Pons (tissue), 1 donor: ENCODE measurements around the gene LSM3.
"Not testable (repeated sequence)": the region's sequence is repeated elsewhere in the genome, so short reads cannot be mapped to it uniquely, and the experiment has no call there.

ENCODE experiments used
- DNase-seq: peaks from one replicate; pipeline ENCODE4 v3.0.0-alpha.2; 2016; ENCODE audit warnings: low spot score

Gene LSM3

DNA sequence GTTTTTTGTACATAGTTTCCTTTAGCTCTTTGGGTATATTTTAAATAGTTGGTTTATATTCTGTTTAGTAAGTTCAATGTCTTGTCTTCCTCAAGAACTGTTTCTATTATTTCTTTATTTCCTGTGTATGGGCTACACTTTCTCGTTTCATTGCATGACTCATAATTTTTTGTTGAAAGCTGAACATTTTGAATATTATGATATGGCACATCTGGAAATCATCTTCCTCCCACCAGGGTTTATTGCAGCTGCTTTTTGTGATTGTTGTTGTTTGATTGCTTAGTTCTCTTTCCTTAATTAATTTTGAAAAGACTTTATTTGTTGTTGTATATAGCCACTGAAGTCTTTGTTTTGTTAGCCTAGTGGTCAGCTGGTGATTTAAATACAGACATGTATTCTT is 43.8 kb downstream of the LSM3 start:
- DNase-seq: no peak

DNA sequence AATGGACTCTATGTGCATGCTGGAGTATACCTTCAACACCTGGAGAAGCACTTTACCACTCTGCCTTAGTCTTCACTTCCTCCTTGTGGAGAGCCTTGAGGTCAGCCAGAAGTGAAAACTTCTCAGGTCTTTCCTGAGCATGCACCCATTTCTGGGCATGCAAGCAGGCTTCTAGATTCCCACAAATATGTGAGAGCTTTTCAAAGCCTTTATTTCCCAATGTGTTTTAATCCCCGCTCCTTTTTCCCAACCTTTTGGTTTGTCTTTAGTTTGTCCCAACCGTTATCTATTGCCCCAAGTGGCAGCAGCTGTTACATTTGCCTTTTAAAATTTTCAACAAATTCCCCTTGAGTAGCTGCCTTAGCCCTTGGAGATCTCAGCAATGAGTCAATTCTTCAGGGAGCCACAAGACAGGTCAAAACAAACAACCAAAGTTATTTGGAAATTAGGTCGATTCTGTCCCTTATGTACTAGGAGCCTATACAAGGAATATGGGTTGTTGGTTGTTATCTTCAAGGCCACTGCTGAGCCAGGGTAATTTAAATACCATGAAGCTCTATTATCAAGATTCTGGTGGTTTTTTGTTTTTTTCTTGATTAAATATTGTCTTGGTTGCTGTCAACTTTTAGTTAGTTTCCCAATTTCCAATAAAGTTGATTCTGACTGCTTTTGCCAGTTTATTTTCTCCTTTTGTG is 44.4 kb downstream of the LSM3 start:
- DNase-seq: no peak

DNA sequence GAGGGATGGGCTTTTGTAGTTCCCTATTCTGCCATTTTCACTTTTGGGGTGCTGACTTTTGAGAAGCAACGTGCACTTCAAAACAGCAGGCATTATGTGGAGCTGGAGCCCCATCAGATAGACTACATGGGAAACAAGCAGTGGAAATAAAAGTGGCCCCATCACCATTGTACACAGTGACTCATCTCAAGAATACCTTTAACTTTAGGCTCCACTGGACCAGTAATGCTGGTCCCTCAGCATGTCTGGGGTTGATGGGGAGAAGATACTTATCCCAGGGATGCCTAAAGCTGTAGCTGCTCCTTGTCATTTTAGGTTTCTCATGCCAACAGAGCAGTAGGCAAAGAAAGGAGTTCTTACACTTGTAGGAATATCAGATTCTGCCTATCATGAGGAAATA is 45.0 kb downstream of the LSM3 start:
- DNase-seq: no peak

DNA sequence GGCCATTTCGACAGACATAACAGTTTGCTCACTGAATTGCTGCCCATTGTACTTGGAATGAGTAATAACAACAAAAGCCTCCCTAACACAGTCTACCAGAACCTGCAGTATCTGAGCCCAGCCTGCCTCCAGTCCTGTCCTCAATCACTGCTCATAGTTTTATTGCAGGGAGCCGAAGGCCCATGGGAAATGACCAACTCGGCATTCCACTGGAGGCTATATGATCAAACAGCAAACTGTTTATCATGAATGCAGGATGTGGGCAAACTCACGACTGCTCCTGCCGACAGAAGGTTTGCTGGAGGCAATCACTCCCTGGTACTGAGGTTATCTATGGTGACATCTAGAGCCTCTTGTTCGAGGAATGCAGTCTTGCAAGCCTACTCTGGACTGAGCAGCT is 46.3 kb downstream of the LSM3 start:
- DNase-seq: no peak

DNA sequence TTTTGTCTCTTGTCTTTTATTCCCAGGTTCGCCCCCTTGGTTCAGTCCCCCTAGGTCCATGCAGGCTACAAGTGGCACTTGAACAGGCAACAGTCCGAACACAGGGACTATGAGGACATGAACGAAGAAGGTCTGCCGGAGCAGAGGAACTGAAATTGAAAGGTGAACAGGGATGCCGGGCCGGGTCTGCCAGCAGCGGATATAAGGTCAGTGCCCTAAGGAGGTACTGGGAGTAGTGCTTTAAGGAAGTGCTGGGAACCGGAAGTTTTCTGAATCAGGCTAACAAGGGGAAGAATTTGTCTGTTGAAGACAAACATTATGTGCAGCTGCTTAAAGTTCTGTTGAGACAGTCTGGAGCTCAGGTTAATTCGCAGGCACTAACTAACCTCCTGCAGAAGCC is 46.8 kb downstream of the LSM3 start:
- no peak for DNase-seq

DNA sequence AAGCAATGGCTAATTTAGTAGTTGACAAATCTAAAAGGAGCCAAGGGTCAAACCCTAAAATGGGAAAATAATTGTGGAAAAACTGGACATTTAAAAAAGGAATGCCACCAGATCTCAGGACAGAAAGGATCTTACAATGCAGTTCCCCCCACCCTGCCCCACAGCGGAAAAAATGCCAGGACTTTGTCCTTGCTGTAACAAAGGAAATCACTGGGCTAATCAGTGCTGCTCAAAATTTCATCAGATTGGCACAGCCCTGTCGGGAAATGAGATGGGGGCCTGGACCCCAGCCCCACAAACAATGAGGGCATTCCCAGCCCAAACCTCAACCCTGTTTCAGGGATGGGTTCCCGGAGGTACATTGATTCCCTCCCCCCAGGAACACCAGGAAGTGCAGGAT is 47.7 kb downstream of the LSM3 start:
- DNase-seq: not testable (repeated sequence)

DNA sequence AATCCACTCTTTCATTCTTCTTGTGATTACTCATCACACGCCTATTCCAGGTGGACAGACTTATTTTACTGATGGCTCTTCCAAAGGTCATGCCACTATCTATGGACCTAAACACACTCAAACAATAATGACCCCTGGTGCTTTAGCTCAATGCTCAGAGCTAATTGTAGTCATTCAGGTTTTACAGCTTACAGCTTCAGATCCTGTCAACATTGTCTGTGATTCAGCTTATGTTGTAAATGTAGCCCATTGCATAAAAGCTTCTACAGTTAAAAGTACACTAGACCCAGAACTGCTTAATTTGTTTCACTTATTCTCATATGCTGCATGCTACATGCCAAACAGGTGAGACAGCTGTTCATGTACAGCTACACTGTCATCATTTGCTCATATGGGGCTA is 49.2 kb downstream of the LSM3 start:
- no peak for DNase-seq

DNA sequence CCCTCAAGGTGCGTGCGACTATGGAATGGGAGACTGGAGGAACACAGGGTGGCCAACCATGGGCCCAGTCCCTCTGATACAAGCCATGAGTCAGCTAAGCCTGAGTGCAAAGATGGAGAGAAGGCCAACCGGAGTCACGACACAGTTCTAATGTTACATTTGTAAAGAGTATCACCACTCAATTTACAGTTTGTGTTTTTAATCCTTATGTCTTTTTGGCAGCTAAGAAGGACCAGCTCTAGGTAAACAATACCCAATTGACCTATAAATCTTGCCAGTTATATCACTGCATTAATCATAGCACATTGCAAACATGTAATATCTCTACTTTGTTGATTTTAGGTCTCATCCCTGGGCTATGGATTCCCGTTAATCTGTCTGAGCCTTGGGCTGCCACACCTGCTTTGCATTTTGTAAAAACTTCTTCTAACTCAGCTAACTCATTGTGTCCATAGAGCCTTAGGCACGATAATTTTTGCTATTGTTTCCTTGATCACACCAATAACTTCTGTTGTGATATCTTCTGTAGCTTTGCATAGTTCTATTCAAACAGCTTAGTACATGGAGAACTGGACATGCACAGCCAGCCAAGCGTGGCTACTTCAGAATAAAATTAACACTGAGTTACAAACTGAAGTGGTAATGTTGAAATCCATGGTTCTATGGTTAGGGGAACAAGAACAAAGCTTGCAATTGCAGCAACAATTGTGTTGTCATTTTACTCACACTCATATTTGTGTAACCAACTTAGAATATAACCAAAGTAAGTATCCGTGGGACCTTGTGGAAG is 50.3 kb downstream of the LSM3 start:
- DNase-seq: no peak

DNA sequence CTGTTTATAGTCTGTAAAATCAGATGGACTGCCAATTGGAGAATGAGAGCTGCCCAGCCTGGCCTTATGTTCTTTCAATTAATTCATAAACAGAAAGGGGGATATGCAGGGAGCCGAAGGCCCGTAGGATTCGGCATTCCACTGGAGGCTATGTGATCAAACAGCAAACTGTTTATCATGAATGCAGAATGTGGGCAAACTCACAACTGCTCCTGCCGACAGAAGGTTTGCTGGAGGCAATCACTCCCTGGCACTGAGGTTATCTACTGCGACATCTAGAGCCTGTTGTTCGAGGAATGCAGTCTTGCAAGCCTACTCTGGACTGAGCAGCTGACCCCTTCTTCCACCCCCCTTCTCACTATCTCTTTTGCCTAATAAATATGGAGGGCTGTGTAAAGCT is 51.1 kb downstream of the LSM3 start:
- DNase-seq: not testable (repeated sequence)

DNA sequence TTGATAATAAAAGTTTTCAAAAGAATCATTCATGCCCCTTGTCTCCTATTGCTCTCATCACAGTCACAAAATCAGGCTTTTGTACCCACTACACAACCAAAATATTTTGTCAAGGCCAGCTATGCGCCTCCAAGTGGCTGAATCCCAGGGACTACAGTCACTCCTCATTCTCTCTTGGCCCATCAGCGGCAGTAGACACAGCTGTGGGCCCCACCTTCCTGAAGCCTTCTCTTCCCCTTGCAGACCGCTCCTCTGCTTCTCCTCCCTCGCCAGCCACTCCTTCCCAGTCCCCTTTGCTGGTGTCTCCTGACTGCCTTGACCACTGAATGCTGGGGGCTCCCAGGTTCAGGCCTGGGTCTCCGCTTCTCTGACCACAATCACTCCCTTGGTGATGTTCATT is 52.1 kb downstream of the LSM3 start:
- no peak for DNase-seq

DNA sequence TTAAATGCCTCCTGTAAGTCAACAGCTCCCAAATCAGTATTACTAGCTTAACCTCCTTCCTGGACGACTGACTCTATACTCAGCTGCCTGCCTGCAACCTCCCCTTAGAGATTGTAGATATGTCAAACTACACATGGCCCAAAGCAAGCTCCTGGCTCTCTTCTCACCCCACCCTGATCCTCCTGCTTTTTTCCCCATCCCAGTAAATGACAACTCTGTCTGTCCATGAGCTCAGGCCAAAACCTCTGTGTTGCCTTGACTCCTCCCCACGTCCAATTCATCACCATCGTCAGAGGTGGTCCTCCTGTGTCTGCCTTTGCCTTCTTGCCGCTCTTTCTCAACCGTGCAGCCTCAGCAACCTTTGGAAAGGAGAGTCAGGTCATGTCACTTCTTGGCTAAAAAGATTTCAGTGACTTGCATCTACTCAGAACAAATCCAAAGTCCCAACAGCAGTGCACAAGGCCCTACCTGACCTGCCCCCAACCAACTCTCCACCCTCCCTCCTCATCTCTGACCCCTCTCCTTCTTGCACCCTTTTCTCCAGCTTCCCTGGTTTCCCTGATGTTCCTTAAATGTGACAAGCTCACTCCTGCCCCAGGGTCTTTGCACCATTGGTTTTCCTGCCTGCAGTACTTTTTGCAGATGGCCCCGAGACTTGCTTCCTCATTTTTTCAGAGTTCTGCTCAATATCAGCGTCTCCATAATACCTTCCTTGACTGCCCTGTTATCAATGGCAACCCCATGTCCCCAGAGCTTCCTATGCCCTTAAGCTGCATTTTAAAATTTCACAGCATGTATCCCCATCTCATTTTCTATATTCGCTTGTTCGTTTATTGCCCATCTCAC is 52.8 kb downstream of the LSM3 start:
- no peak for DNase-seq

DNA sequence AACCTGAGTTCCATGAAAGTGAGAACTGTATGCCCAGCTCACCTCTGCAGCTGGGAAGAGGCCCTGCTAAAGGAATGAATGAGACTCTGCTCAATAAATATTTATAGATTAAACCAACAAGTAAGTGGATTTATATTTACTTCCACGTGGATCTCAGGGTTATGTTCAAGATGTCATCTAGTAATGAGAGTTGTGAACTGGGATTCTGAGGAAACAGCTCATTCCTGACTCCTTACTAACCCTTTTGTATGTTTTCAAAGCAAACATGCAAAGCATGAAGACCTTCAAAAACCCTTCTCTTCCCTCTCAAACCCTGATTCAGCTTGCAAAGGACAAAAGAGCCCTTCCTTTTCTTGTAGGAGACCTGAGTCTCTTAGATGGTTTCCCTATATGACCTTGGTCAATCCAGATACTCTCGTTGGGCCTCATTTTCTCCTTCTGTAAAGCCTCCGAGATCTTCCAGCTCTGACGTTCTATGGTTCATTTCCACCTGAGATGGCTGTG is 53.4 kb downstream of the LSM3 start:
- DNase-seq: no peak

DNA sequence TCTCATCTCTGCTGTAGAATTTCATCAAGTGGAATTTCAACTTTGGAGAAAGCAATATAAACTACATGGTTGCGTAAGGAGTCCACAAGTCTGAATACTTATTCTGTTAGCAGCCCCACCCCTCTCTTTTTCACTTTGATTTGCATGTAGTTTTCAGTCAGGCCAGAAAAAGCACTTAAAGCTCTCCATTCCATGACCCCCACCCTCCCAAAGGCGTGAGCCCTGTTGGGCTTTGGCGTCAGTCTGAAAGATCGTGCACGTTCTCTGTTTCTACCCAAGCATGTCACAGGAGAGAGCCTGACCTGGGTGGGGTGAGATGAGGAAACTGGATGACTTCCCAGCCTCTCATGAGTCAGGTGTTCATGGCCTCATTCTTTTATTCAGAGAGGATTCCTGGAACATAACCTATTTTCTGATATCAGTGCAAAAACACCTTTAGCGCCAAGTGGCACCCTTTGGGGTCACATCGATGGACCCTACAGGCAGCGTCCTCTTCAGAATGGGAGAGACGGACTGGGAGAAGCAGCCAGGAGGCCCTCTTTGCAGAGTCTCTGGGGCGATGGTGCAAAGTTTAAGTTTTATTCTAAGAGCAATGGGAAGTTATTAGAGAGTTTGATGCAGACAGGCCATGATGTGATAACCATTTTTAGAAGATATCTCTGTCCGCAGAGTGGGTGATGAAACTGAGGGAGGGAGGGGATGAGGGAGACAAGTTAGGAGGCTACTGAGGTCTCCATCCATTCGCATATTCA is 55.8 kb downstream of the LSM3 start:
- DNase-seq: no peak

DNA sequence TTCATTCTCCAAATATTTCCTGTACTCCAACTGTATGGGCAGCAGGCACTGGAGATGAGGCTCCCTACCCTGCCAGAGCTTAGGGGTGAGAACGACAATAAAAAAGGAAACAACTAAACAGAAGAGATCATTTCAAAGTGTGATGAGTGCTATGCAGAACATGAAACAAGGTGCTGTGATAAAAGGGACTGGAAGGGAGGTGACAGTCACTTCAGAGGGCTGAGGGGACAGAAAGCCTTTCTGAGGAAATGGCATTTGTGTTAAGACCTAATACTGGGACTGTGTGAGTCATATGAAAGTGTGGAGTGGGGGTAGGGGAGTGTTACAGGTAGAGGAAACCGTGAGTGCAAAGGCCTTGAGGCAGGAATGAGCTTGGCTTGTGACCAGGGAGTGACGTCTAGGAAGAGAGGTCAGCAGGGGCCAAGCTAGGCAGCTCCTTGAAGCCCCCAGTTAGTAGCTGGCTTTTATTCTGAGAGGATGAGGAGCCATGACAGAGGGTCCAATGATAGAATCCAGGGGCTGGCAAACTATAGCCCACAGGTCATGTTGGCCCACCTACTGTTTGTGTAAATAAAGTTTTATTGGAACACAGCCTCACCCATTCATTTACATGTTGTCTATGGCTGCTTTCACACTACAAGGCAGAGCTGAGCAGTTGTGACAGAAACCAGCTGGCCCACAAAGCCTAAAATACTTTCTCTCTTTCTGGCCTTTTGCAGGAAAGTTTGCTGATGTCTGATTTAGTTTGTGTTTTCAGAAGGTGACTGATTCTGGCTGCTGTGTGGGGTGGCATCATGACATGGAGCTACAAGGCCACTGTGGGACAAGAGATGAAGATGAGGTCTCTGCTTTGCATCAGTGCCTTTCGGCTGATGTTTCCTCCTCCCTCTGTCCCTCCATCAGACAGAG is 56.6 kb downstream of the LSM3 start:
- DNase-seq: no peak

DNA sequence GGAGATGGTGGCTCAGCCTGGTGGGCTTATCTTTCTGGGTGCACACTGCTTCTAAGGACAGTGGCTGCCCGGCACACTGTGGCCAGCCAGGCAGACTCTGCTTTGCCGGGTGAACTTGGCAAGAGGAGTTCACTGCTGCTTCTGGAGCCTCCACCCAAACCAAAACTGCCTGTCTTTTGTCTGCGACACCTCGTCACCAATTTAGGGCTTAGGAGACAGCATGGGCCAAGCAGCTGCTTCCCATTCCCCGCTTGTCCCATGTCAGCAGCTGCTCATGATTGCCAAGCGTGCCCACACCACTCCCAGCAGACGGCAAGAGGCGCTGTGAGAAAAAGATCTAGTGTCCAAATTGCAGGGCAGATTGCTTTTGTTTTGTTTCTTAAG is 57.3 kb downstream of the LSM3 start:
- DNase-seq: no peak

DNA sequence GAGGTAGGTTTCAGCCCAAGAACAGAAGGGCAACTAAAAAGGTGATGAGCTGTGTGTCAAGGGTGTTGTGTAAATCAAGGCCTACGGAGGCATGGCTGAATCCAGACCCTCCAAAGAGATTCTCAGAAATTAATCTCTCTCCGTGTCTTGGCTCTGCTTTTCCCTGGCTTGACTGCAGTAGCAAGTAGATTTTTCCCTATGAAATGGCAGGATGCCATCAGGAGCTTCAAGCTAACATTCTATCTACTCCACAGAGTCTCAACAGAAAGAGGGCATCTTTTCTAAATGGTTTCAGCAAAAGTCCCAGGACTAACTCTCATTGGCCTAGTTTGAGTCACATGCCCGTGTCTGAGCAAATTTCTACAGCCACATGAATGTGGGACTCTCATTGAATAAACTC is 58.3 kb downstream of the LSM3 start:
- DNase-seq: no peak

DNA sequence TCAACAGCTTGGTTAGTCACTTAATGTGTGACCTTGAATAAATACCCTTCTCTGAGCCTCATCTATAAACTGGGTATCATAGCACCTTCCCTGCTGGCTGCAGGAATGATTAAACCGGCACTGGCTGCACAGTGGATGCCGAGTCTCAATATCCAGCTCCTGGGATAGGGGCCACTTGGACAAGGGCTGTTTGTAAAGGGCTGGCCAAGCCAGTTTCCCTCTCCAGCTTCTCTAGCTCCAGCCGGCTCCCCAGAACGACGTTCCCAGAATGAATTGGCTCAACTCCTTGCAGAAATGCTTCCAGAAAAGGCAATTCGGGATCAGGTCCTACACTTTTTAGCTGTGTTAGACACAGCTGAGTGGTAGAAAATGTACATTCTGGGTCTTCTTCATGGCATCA is 58.8 kb downstream of the LSM3 start:
- DNase-seq: no peak

DNA sequence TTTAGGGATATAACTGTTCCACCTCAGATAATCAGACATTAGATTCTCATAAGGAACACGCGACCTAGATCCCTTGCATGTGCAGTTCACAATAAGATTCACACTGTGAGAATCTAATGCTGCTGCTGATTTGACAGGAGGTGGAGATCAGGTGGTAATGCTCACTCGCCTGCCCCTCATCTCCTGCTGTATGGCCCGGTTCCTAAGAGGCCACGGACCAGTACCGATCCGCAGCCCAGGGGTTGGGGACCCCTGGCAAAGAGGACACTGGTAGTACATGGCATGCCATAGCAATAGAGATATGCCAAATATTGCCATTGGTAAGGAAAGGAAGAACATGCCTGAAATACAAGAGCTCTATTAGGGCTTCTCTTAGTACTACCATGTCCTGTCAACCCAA is 59.7 kb downstream of the LSM3 start:
- no peak for DNase-seq

DNA sequence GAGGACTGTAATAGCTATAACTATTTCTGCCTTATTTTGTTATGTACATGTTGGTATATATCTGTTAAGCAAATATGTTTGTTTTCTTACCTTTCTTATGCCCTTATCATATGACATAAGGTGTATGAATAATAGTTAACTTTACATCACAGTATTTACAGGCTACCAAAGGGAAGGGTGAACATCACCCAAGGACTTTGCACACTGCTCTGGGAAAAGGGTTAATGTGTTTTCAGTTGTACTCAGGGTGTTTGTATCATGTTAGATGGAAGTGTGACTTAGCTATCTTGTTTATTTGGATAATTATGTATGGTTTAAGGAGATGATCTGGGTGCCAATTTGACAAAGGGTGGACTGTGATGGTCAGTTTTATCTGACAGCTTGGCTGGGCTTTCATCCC is 60.3 kb downstream of the LSM3 start:
- DNase-seq: no peak

DNA sequence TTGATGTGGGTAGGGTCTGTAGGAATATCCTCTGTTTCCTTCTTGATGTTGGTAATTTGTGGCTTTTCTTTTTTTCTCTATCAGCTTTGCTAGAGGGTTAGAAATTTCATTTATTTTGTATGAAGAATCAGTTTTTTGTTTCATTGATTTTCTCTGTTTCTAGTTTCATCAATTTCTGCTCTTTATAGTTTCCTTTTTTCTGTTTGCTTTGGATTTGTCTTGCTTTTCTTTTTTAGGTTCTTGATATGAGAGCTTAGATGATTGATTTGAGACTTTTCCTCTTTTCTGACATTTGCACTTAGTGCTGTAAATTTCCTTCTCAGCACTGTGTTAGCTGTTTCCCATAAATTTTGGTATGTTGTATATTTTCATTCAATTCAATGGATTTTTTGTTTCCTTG is 61.3 kb downstream of the LSM3 start:
- DNase-seq: no peak

DNA sequence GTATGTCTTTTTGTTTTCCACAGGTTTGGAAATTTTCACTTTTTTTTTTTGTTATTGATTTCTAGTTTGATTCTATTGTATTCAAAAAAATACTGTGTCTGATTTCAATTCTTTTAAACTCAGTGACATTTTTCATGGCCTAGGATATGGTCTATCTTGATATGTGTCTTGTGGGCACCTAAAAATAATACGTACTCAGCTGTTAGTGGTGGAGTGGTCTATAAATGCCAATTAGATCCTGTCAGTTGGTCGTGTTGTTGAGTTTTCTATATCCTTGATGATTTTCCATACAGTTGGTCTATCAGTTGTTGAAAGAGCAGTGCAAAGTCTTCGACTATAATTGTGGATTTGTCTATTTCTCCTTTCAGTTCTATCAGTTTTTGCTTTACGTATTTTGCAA is 61.7 kb downstream of the LSM3 start:
- no peak for DNase-seq
